Measurements from ENCODE around the gene OAT. TPM values are rescaled to one million over a fixed set of nuclear protein-coding genes. Genes with fewer than 3 reads are reported as not detected.
A peak's percentile ranks its signal among the peaks of the same experiment; 100 is the strongest.

Gene OAT
- total and polyA plus RNA-seq, 4 donors = 25.1 to 255 (median 69.1) TPM

DNA sequence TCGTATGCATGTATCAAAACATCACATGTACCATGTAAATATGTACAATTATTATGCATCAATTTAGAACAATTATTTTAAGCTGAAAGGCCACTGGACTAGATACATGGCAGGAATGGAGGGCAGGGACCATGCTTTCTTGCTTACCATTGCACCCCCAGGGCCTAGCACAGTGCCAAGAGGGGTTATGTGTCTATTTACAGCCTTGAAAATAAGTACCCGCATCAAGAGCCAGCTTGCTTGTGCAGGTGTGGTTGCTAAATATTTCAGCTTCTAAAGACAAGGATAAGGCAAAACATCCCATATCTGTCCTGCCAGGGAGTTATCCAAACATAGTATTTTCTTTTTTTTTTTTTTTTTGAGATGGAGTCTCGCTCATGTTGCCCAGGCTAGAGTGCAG is 14.7 kb upstream of the OAT start (continued):
- TF ChIP-seq FOXA2 (IDR thresholded peaks at IDR 0.05) (no peak), YY1 (IDR thresholded peaks at IDR 0.05) (no peak), NR2F2 (IDR thresholded peaks at IDR 0.05) (no peak), RAD21 (IDR thresholded peaks at IDR 0.05) (no peak), JUND (IDR thresholded peaks at IDR 0.05) (no peak), GABPA (IDR thresholded peaks at IDR 0.05 in 1 of 2, conservative IDR thresholded peaks at IDR 0.05 in 1 of 2) (no peak)

GRCh38 chr10:124430077-124430476 is 11.4 kb upstream of the OAT start:
- Histone ChIP-seq H3K36me3 (ENCODE audit: control insufficient read depth in 4 of 4, insufficient read depth in 3 of 4, low read depth in 1 of 4, low read length in 3 of 4) (no peaks in the 10 kb centered on the region), H3K9me3 (ENCODE audit: control insufficient read depth in 4 of 4, low read length in 3 of 4) (no peaks in the 10 kb centered on the region), H3K4me1 (ENCODE audit: control insufficient read depth in 4 of 4, insufficient read depth in 4 of 4, low read length in 3 of 4) (peaks cover 0 to 17% (median 11%) of the 10 kb centered on the region in 4 donors), H3K27me3 (ENCODE audit: control insufficient read depth in 4 of 4, insufficient read depth in 4 of 4, low read length in 3 of 4) (no peaks in the 10 kb centered on the region), H3K4me3 (ENCODE audit: low read depth in 1 of 3, low read length in 3 of 3) (no peak overlapping the region), H3K27ac (ENCODE audit: low read depth in 1 of 2, low read length in 2 of 2) (no peak overlapping the region), H3K9ac (ENCODE audit: low read depth in 1 of 2, low read length in 2 of 2) (no peak overlapping the region)
- TF ChIP-seq YY1 (IDR thresholded peaks at IDR 0.05) (no peak), FOXA1 (IDR thresholded peaks at IDR 0.05) (no peak), MAX (IDR thresholded peaks at IDR 0.05) (no peak), CTCF (IDR thresholded peaks at IDR 0.05; ENCODE audit: low read depth, low read length, missing input control) (no peak), JUND (IDR thresholded peaks at IDR 0.05) (no peak), NR2F2 (IDR thresholded peaks at IDR 0.05) (no peak)
- TF ChIP-seq, protein P1, sequence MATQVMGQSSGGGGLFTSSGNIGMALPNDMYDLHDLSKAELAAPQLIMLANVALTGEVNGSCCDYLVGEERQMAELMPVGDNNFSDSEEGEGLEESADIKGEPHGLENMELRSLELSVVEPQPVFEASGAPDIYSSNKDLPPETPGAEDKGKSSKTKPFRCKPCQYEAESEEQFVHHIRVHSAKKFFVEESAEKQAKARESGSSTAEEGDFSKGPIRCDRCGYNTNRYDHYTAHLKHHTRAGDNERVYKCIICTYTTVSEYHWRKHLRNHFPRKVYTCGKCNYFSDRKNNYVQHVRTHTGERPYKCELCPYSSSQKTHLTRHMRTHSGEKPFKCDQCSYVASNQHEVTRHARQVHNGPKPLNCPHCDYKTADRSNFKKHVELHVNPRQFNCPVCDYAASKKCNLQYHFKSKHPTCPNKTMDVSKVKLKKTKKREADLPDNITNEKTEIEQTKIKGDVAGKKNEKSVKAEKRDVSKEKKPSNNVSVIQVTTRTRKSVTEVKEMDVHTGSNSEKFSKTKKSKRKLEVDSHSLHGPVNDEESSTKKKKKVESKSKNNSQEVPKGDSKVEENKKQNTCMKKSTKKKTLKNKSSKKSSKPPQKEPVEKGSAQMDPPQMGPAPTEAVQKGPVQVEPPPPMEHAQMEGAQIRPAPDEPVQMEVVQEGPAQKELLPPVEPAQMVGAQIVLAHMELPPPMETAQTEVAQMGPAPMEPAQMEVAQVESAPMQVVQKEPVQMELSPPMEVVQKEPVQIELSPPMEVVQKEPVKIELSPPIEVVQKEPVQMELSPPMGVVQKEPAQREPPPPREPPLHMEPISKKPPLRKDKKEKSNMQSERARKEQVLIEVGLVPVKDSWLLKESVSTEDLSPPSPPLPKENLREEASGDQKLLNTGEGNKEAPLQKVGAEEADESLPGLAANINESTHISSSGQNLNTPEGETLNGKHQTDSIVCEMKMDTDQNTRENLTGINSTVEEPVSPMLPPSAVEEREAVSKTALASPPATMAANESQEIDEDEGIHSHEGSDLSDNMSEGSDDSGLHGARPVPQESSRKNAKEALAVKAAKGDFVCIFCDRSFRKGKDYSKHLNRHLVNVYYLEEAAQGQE (IDR thresholded peaks at IDR 0.05) = no peak
- 92% methylated on average over 4 of the region's 4 CpGs for WGBS
- no peak for DNase-seq (ENCODE audit: low spot score)

GRCh38 chr10:124429576-124429975 is 10.9 kb upstream of the OAT start:
- peaks cover 0 to 17% (median 9%) of the 10 kb centered on the region in 4 donors for H3K4me1 ChIP-seq (ENCODE audit: control insufficient read depth in 4 of 4, insufficient read depth in 4 of 4, low read length in 3 of 4)
- 48% methylated on average over 5 of the region's 5 CpGs for WGBS
- H3K27ac ChIP-seq (ENCODE audit: low read depth in 1 of 2, low read length in 2 of 2) = no peak overlapping the region
- H3K4me3 ChIP-seq (ENCODE audit: low read depth in 1 of 3, low read length in 3 of 3) = no peak overlapping the region
- DNase-seq (ENCODE audit: low spot score) = no peak
- no peaks in the 10 kb centered on the region for H3K36me3 ChIP-seq (ENCODE audit: control insufficient read depth in 4 of 4, insufficient read depth in 3 of 4, low read depth in 1 of 4, low read length in 3 of 4)
- H3K9ac ChIP-seq (ENCODE audit: low read depth in 1 of 2, low read length in 2 of 2) = no peak overlapping the region
- H3K9me3 ChIP-seq (ENCODE audit: control insufficient read depth in 4 of 4, low read length in 3 of 4) = no peaks in the 10 kb centered on the region
- H3K27me3 ChIP-seq (ENCODE audit: control insufficient read depth in 4 of 4, insufficient read depth in 4 of 4, low read length in 3 of 4) = no peaks in the 10 kb centered on the region
- no peak for TF ChIP-seq JUND (IDR thresholded peaks at IDR 0.05)
- peak in 1 of 2 donors; percentile 30 for TF ChIP-seq HNF4A (conservative IDR thresholded peaks at IDR 0.05)
